GM12891 (cell line): ENCODE data around the gene ADAMTS5.

Experiments used
- PAX5 ChIP-seq: IDR thresholded peaks from 2 replicates; pipeline ENCODE4 v1.6.1; 2011; ENCODE audit warnings: low read length, moderate library complexity, mild to moderate bottlenecking; ENCODE audit not compliant: insufficient read depth, severe bottlenecking
- POLR2A ChIP-seq: IDR thresholded peaks from 2 replicates; pipeline ENCODE4 v1.6.1; 2011; ENCODE audit warnings: low read depth, low read length, control low read depth
- POLR2AphosphoS5 ChIP-seq: IDR thresholded peaks from 2 replicates; pipeline ENCODE4 v1.6.1; 2011; ENCODE audit warnings: low read depth, low read length, control low read depth
- SPI1 ChIP-seq: IDR thresholded peaks from 2 replicates; pipeline ENCODE4 v1.6.1; 2011; ENCODE audit warnings: low read depth, low read length, control low read depth
- TAF1 ChIP-seq: IDR thresholded peaks from 2 replicates; pipeline ENCODE4 v1.6.1; 2011; ENCODE audit warnings: low read depth, low read length, control low read depth

- TF ChIP-seq TAF1 (no peak), POLR2AphosphoS5 (no peak), POLR2A (no peak), SPI1 (no peak), PAX5 (no peak)
Measured at GRCh38 chr21:26874347-26874746, 92.5 kb downstream of the ADAMTS5 start.
